GM12865 (cell line): Measurements from ENCODE around the gene FANCC.
A peak's percentile ranks its signal among the peaks of the same experiment; 100 is the strongest.
"Not testable (repeated sequence)": the region's sequence is repeated elsewhere in the genome, so short reads cannot be mapped to it uniquely, and the experiment has no call there.

Experiments
- DNase-seq: peaks from one replicate; pipeline ENCODE4 v3.0.0; 2010; ENCODE audit warnings: low read depth
- H3K4me3 ChIP-seq: 2 replicates; pipeline ENCODE4 v1.5.1; 2011; ENCODE audit warnings: mild to moderate bottlenecking, low read depth, low read length, control low read depth
- CTCF ChIP-seq: IDR thresholded peaks from 2 replicates; pipeline ENCODE4 v1.5.1; 2011; ENCODE audit warnings: low read length, control low read depth, low read depth, inconsistent platforms; ENCODE audit not compliant: insufficient read depth; ENCODE audit errors: missing control alignments

The FANCC gene

GRCh38 chr9:95273369-95274022, 44.0 kb downstream of the FANCC start:
- TF ChIP-seq CTCF = no peak
- peak; percentile 6 for DNase-seq
- H3K4me3 ChIP-seq = no peak overlapping the region

- TF ChIP-seq CTCF = no peak
- DNase-seq = no peak
Observed at GRCh38 chr9:95272830-95273229, 44.7 kb downstream of the FANCC start.

GRCh38 chr9:95270790-95271189, 46.7 kb downstream of the FANCC start:
- TF ChIP-seq CTCF = no peak
- H3K4me3 ChIP-seq = no peak overlapping the region
- no peak for DNase-seq

More at GRCh38 chr9:95272830-95273229, 44.7 kb downstream of the FANCC start:
- H3K4me3 ChIP-seq = no peak overlapping the region

GRCh38 chr9:95269803-95270773, 47.4 kb downstream of the FANCC start:
- not testable (repeated sequence) for H3K4me3 ChIP-seq, DNase-seq

- DNase-seq = peak; percentile 12
- H3K4me3 ChIP-seq = no peak overlapping the region
- TF ChIP-seq CTCF = no peak
Observed at GRCh38 chr9:95268681-95269080, 48.8 kb downstream of the FANCC start.

- DNase-seq = peak; percentile 47
- TF ChIP-seq CTCF = no peak
- no peak overlapping the region for H3K4me3 ChIP-seq
Observed at GRCh38 chr9:95266649-95267048, 50.9 kb downstream of the FANCC start.

- no peak for DNase-seq
- no peak for TF ChIP-seq CTCF
- H3K4me3 ChIP-seq = no peak overlapping the region
Observed at GRCh38 chr9:95265960-95266359, 51.5 kb downstream of the FANCC start.
